ENCODE measurements around the gene POLDIP3.
"Not testable (repeated sequence)": the region's sequence is repeated elsewhere in the genome, so short reads cannot be mapped to it uniquely, and the experiment has no call there.

The POLDIP3 gene

GRCh38 chr22:42582987-42583386 is 31.7 kb downstream of the POLDIP3 start:
- no peak for DNase-seq

GRCh38 chr22:42581762-42582716 is 32.6 kb downstream of the POLDIP3 start:
- DNase-seq = peak; percentile 70

- not testable (repeated sequence) for DNase-seq
These were observed 33.4 kb downstream of the POLDIP3 start for GRCh38 chr22:42581194-42581761.

DNA sequence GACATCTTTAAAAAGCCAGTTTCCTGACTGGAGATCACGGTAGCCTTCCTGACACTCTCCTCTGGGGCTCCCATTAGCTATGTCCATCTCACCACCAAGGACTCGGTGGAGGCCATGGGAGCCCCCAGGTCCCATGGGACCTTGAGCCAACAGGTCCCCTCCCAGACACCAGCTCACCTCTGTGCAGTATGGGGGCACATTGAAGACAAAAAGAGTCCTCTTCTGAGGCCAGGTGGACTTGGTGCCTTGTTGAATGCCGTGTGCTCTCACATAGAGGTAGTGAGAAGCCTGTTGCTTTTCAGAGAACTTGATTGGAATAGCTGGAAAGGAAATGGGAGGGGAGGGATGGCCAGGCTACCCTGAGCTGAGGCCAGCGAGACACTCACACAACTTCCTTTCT is 34.6 kb downstream of the POLDIP3 start:
- DNase-seq = not testable (repeated sequence)

GRCh38 chr22:42577623-42578240 is 37.0 kb downstream of the POLDIP3 start:
- DNase-seq = no peak

- not testable (repeated sequence) for DNase-seq
These were observed 37.5 kb downstream of the POLDIP3 start for GRCh38 chr22:42577141-42577540.

DNA sequence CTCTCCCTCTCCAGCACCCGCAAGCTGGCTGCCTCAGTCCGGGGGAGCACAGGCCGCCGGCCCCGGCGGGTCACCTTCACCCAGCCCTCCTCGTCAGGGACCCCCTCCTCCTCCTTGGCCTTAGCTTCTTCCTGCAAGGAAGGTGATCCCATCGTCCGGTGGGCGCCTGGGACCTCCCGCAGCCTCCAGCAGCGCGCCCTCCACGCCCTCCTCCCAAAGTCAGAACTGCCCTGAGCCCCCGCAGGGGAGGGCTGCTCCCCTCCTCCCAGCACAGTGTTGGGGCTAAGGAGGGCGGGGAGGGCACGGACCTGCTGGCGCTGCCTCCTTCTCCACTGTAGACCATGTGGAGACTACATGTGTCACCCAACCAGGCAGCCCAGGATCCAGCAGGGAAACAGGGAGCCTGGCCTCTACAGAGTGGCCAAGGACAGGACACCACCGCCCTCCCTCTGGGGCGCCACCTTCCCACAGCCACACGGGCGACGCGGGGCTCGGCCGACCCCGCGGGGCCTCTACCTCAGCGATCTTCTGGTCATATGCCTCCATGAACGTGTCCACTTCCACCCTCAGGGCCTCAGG is 38.6 kb downstream of the POLDIP3 start:
- DNase-seq = not testable (repeated sequence)

DNA sequence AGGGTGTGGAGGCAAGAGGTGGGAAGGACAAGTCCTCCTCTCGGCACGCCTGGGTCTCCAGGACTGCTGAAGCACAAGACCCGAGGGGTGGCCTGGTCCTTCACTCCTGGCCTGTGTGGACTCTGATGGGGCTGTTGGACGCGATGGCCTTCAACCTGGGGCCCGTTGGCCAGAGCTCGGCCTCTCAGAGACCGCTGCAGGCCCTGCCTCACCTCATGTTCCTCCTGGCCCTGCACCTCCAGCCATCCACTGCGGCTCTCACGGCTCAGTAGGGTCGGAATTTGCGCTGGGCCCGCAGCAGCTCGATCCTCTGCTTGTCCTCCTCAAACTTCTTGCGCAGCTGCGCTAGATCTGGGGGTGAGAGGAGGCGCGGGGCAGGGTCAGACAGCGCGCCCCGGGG is 40.2 kb downstream of the POLDIP3 start:
- not testable (repeated sequence) for DNase-seq

- DNase-seq = not testable (repeated sequence)
These were observed 40.6 kb downstream of the POLDIP3 start for GRCh38 chr22:42574046-42574445.

- not testable (repeated sequence) for DNase-seq
These were observed 43.6 kb downstream of the POLDIP3 start for GRCh38 chr22:42571068-42571467.

- DNase-seq = not testable (repeated sequence)
These were observed 44.1 kb downstream of the POLDIP3 start for GRCh38 chr22:42570580-42570979.

DNA sequence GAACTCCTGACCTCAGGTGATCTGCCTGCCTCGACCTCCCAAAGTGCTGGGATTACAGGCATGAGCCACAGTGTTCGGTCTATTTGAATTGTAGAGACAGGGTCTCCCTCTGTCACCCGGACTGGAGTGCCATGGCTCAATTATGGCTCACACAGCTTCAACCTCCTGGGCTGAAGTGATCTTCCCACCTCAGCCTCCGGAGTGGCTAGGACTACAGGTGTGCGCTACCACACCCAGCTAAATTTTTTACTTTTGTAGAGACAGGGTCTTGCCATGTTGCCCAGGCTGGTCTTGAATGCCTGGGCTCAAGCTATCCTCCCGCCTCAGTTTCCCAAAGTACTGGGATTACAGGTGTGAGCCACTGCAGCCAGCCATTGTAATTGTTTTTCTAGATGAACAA is 46.7 kb downstream of the POLDIP3 start:
- DNase-seq = not testable (repeated sequence)

DNA sequence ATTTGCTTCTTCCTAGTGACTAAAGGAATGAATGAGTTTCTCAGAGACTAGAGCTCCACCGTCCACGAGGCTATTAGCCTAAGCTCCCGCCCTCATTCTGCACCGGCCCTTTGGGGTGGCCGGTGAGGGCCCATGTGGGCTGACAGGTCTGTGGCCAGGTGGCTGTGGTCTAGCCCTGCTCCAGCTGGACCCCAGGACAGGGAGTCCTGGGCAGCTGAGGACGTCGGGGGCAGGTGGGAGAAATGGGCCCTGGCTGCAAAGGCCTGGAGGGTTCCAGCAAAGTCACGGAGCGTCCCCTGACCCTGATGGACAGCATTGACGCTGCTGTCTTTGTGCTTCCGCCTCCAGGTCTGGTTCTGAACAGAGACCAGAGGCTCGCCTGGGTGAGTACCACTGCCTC is 48.7 kb downstream of the POLDIP3 start:
- DNase-seq = no peak

GRCh38 chr22:42564699-42565098 is 50.0 kb downstream of the POLDIP3 start:
- no peak for DNase-seq

GRCh38 chr22:42563943-42564342 is 50.7 kb downstream of the POLDIP3 start:
- not testable (repeated sequence) for DNase-seq

DNA sequence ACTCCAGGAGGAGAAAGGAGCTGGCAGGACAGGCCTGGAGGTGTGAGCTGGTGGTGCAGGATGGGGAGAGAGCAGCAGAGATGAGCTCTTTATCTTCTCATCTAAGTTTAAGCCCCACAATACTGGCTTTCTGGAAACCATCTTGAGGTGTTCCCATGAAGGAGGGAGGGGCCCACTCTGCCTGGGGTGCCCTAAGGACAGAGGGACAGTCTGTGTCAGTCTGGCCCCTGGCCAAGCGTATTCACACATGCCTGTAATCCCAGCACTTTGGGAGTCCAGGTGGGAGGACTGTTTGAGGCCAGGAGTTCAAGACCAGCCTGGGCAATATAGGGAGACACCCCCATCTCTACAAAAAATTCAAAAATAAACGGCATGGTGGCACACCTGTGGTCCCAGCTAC is 52.0 kb downstream of the POLDIP3 start:
- no peak for DNase-seq

- no peak for DNase-seq
These were observed 52.4 kb downstream of the POLDIP3 start for GRCh38 chr22:42562279-42562678.

DNA sequence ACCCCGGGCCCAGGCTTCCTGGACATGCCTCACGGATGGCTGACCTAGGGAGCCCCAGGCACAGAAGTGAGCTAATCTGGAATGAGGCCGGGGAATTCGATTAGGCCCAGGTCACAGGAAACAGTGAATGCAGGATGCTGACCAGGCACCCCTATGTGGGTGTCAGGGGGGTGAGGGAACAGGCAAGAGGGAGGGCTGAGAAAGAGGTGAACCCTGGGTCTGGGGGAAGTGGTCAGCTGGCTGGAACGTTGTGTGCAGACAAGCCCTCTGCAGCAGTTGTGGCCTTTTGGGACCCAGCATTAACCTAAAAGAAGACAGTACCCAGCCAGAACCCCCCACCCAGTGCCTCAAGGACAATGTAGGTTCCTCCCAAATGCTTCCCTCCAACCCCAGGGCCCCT is 52.8 kb downstream of the POLDIP3 start:
- DNase-seq = no peak

GRCh38 chr22:42560781-42561180 is 53.9 kb downstream of the POLDIP3 start:
- DNase-seq = no peak

GRCh38 chr22:42560381-42560780 is 54.3 kb downstream of the POLDIP3 start:
- no peak for DNase-seq

DNA sequence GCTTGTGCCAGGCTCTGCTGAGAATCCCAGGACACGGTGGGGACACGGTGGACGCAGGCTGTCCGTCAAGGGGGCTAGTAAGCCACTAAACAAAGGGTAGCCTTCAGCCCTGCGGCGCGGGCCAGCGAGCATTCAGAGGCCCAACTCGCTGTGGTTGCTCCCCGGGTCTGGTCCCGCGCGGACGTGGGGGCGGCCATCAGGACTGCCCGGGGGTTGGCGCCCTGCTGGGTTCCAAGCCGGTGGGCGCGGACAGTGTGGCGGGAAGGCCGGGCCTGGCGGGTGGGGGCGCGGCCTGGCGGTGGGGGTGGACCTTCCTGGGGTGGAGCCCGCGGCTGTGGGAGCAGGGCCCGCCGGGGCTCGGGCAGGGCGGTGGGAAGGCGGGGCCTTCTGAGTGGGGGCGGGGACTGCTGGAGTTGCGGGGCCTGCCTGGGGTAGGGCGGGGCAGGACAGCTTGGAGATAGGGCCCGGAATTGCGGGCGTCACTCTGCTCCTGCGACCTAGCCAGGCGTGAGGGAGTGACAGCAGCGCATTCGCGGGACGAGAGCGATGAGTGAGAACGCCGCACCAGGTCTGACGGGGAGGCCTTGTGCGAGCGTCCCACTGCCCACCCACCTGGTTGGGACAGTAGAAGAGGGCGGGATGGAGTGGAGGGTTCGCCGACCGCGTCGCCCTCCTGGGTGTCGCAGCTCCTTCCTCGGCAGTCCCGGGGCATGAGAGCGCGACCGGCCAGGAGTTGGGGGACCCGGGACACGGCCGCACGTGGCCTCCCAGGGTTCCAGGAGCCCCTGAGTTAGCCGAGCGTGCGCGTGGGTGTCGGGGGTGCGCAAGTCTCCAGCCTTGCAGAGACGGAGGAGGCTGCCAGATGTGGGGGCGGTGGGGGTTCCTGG is 61.0 kb downstream of the POLDIP3 start, which contains the start of gene SERHL2:
SERHL2 (plus strand) TSS at position 482 of the 887 bp plus-strand sequence; CDS start at position 547, 65 bp downstream.
- peak; percentile 66 for DNase-seq

DNA sequence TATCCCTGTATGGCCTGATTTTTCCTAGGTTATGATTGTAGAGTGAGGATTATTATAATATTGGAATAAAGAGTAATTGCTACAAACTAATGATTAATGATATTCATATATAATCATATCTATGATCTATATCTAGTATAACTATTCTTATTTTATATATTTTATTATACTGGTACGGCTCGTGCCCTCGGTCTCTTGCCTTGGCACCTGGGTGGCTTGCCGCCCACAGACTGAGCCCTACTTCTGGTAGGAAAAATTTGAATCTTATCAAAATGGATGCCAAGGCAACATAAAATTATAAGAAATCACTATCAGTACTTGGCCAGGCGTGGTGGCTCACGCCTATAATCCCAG is 62.4 kb downstream of the POLDIP3 start:
- DNase-seq = not testable (repeated sequence)
